ENCODE measurements around the gene DENND1C.

The DENND1C gene

GRCh38 chr19:6476155-6476895 lies 5.3 kb downstream of the DENND1C start:
- peak; percentile 32 for DNase-seq

- no peak for DNase-seq
Measured at GRCh38 chr19:6475321-6476108, 6.1 kb downstream of the DENND1C start.

GRCh38 chr19:6473647-6474046 lies 7.9 kb downstream of the DENND1C start:
- no peak for DNase-seq

- DNase-seq, result no peak
Measured at GRCh38 chr19:6472713-6473112, 8.9 kb downstream of the DENND1C start.

- DNase-seq, result no peak
Measured at GRCh38 chr19:6471076-6471475, 10.5 kb downstream of the DENND1C start.

GRCh38 chr19:6470173-6470572 lies 11.4 kb downstream of the DENND1C start:
- DNase-seq, result no peak

- DNase-seq, result no peak
Measured at GRCh38 chr19:6467384-6467783, 14.2 kb downstream of the DENND1C start.

GRCh38 chr19:6466526-6467248 lies 14.9 kb downstream of the DENND1C start:
- no peak for DNase-seq

GRCh38 chr19:6465663-6466062 lies 15.9 kb downstream of the DENND1C start:
- DNase-seq, result no peak

GRCh38 chr19:6465006-6465405 lies 16.6 kb downstream of the DENND1C start:
- no peak for DNase-seq

- peak; percentile 85 for DNase-seq
Measured at GRCh38 chr19:6464070-6464873, 17.3 kb downstream of the DENND1C start, which contains the start of gene CRB3. TSS of gene CRB3 (plus strand) at chr19:6464271. CDS start at chr19:6464702, 431 bp downstream.

GRCh38 chr19:6460099-6460884 lies 21.3 kb downstream of the DENND1C start:
- peak; percentile 97 for DNase-seq

GRCh38 chr19:6459262-6460098 lies 22.1 kb downstream of the DENND1C start, which contains the start of gene SLC25A23:
TSS of gene SLC25A23 (minus strand) at chr19:6459792. CDS start at chr19:6459628, 164 bp downstream.
- peak; percentile 81 for DNase-seq

GRCh38 chr19:6458695-6459261 lies 22.8 kb downstream of the DENND1C start:
- DNase-seq, result no peak

GRCh38 chr19:6457958-6458694 lies 23.5 kb downstream of the DENND1C start:
- no peak for DNase-seq

GRCh38 chr19:6455924-6456323 lies 25.7 kb downstream of the DENND1C start:
- DNase-seq, result no peak

- DNase-seq, result no peak
Measured at GRCh38 chr19:6453951-6454565, 27.5 kb downstream of the DENND1C start.

- no peak for DNase-seq
Measured at GRCh38 chr19:6452899-6453298, 28.7 kb downstream of the DENND1C start.

- no peak for DNase-seq
Measured at GRCh38 chr19:6452223-6452614, 29.4 kb downstream of the DENND1C start.

All from CD4-positive, alpha-beta T cell treated with Interleukin-17A for 4 hours (primary cell).